ENCODE measurements around the gene NUDT4B. TPM values are rescaled to one million over a fixed set of nuclear protein-coding genes. Genes with fewer than 3 reads are reported as not detected.
"Not testable (repeated sequence)": the region's sequence is repeated elsewhere in the genome, so short reads cannot be mapped to it uniquely, and the experiment has no call there.

The NUDT4B gene
- total RNA-seq, 1 experiment from 2014 or later, result not detected

- not testable (repeated sequence) for H3K79me1 ChIP-seq (ENCODE audit: insufficient read depth, low read depth, low read length, poor library complexity, severe bottlenecking); H3K27ac ChIP-seq (ENCODE audit: insufficient read length, low read depth, low read length); H3K4me1 ChIP-seq (ENCODE audit: insufficient read depth, low read length); H4K20me1 ChIP-seq (ENCODE audit: control insufficient read depth, insufficient read depth, insufficient read length); H3K9me3 ChIP-seq (ENCODE audit: control insufficient read depth, low read depth, low read length); H3K23ac ChIP-seq (ENCODE audit: insufficient read length, low read depth, low read length); H3K14ac ChIP-seq (ENCODE audit: insufficient read depth, low read length); H3K23me2 ChIP-seq (ENCODE audit: insufficient read length, low read depth, low read length, poor library complexity, severe bottlenecking); H2AK5ac ChIP-seq (ENCODE audit: insufficient read length, low read length); H3K27me3 ChIP-seq (ENCODE audit: insufficient read depth, low read length); H3K36me3 Mint-ChIP-seq (ENCODE audit: insufficient read depth in 1 of 3, low read depth in 3 of 3); H3K4me1 Mint-ChIP-seq; H3K18ac ChIP-seq (ENCODE audit: insufficient read length, low read depth, low read length); H3K79me2 ChIP-seq (ENCODE audit: insufficient read depth, low read length); H3K9me3 Mint-ChIP-seq; H3K4ac ChIP-seq (ENCODE audit: low read depth, low read length); DNase-seq; H4K5ac ChIP-seq (ENCODE audit: insufficient read length, low read depth, low read length); H2BK15ac ChIP-seq (ENCODE audit: low read depth, low read length); H2AFZ ChIP-seq (ENCODE audit: low read length); H3K27me3 Mint-ChIP-seq (ENCODE audit: low read depth); H2BK5ac ChIP-seq (ENCODE audit: insufficient read length, low read length); H4K8ac ChIP-seq (replicated peaks; ENCODE audit: insufficient read length, low read depth, low read length); H3K4me3 Mint-ChIP-seq; H3K56ac ChIP-seq (ENCODE audit: insufficient read length, low read depth, low read length); H2BK120ac ChIP-seq (ENCODE audit: low read depth, low read length, poor library complexity, severe bottlenecking); H3K27ac Mint-ChIP-seq; H3K4me2 ChIP-seq (ENCODE audit: insufficient read depth, insufficient read length, low read length); H3K9ac ChIP-seq (ENCODE audit: extremely low read depth, insufficient read length, low read length); H2BK20ac ChIP-seq (ENCODE audit: low read depth, low read length, poor library complexity, severe bottlenecking); H4K91ac ChIP-seq (ENCODE audit: insufficient read length, low read depth, low read length); H3T11ph ChIP-seq (ENCODE audit: low read length); H2BK12ac ChIP-seq (ENCODE audit: insufficient read length, low read depth, low read length)
- no CpG with 5 or more reads among the region's 3 CpGs for WGBS (ENCODE audit: extremely low coverage, insufficient read length, low lambda C conversion rate)
These were observed 20.9 kb downstream of the NUDT4B start for GRCh38 chr1:148769495-148769894.

- not testable (repeated sequence) for H3K9me3 ChIP-seq (ENCODE audit: control insufficient read depth, low read depth, low read length); H3K36me3 Mint-ChIP-seq (ENCODE audit: insufficient read depth in 1 of 3, low read depth in 3 of 3); H4K8ac ChIP-seq (replicated peaks; ENCODE audit: insufficient read length, low read depth, low read length); H4K91ac ChIP-seq (ENCODE audit: insufficient read length, low read depth, low read length); H2BK5ac ChIP-seq (ENCODE audit: insufficient read length, low read length); H2AK5ac ChIP-seq (ENCODE audit: insufficient read length, low read length); H3K27me3 Mint-ChIP-seq (ENCODE audit: low read depth); H2BK12ac ChIP-seq (ENCODE audit: insufficient read length, low read depth, low read length); H2AFZ ChIP-seq (ENCODE audit: low read length); H3K4me1 ChIP-seq (ENCODE audit: insufficient read depth, low read length); H3K4me3 Mint-ChIP-seq; H3K14ac ChIP-seq (ENCODE audit: insufficient read depth, low read length); H3K9me3 Mint-ChIP-seq; H3K4me1 Mint-ChIP-seq; H4K20me1 ChIP-seq (ENCODE audit: control insufficient read depth, insufficient read depth, insufficient read length); H2BK20ac ChIP-seq (ENCODE audit: low read depth, low read length, poor library complexity, severe bottlenecking); H3K18ac ChIP-seq (ENCODE audit: insufficient read length, low read depth, low read length); H3K27me3 ChIP-seq (ENCODE audit: insufficient read depth, low read length); H3K4ac ChIP-seq (ENCODE audit: low read depth, low read length); H3K9ac ChIP-seq (ENCODE audit: extremely low read depth, insufficient read length, low read length); H3K79me1 ChIP-seq (ENCODE audit: insufficient read depth, low read depth, low read length, poor library complexity, severe bottlenecking); H2BK120ac ChIP-seq (ENCODE audit: low read depth, low read length, poor library complexity, severe bottlenecking); H3K23me2 ChIP-seq (ENCODE audit: insufficient read length, low read depth, low read length, poor library complexity, severe bottlenecking); H3K79me2 ChIP-seq (ENCODE audit: insufficient read depth, low read length); H3K23ac ChIP-seq (ENCODE audit: insufficient read length, low read depth, low read length); DNase-seq; H2BK15ac ChIP-seq (ENCODE audit: low read depth, low read length); H4K5ac ChIP-seq (ENCODE audit: insufficient read length, low read depth, low read length); H3K56ac ChIP-seq (ENCODE audit: insufficient read length, low read depth, low read length); H3T11ph ChIP-seq (ENCODE audit: low read length); H3K4me2 ChIP-seq (ENCODE audit: insufficient read depth, insufficient read length, low read length); H3K27ac ChIP-seq (ENCODE audit: insufficient read length, low read depth, low read length); H3K27ac Mint-ChIP-seq
- WGBS (ENCODE audit: extremely low coverage, insufficient read length, low lambda C conversion rate), result no CpG with 5 or more reads among the region's 4 CpGs
These were observed 25.1 kb downstream of the NUDT4B start for GRCh38 chr1:148773690-148774089.
